HuH-7 (cell line): ENCODE data around the gene MYH6.
"Not testable (repeated sequence)": the region's sequence is repeated elsewhere in the genome, so short reads cannot be mapped to it uniquely, and the experiment has no call there.

Source experiments
- DNase-seq: peaks from one replicate; pipeline ENCODE4 v3.0.0; 2011; ENCODE audit warnings: low spot score

The MYH6 gene

DNA sequence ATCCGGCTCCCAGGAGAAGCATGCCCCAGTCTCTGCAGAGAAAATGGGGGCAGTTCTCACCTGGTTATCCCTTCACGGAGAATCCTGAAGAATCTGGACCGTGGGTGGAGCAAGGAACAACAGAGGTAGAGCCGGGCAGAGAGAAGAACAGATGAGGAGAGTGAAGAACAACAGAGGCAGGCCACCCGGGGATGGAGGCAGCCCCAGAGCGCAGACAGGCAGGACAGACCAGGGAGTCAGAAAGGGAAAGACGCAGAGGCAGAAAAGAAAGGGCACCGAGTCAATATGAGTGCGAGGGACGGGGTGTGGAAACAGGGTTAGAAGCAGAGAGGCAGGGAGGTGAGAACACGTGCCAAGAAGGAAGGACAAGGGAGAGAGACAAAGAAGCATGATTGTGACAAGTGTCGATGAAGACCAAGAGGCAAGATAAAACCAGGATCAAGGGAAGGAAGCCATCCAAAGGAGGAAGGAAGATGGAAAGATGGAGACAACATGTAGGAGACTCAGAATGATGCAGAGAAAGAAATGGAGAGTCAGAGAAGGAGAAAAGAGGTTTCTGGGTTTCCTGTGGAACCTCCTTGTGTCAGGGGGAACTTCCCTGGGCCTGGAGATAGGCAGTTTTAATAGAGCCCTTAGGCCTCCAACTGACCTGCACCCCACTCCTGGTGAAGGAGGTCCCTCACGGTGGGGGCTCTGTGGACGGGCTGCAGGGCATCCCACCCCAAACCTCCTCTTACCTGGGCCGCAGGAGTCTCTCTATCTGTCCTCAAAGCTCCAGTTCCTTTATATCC is at the start of gene MYH6:
Gene MYH6 (minus strand): TSS at position 758 of the 791 bp plus-strand sequence. CDS start 1,050 bp downstream, outside the sequence.
- no peak for DNase-seq

- DNase-seq = not testable (repeated sequence)
These were observed 49.0 kb upstream of the MYH6 start for GRCh38 chr14:23456883-23457586.

DNA sequence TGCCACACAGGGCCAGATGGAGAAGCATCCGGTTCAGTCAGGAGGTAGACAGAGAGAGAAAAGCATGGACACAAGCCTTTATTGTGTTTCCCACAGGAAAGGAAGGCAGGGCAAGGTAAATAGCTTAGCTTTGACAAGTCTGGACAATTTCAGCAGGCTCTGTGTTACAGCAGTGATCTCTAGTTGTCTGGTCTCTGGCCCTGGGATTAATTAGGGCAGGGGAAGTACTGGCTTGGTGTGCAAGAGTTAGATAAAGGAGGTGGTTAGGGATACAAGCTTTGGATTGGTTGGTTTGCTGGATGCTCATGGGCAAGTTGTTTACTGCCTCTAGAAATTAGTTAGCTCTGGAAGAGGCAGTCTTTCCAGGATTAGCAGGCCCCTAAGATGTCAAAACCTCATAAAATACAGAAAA is 46.4 kb upstream of the MYH6 start:
- DNase-seq = no peak

GRCh38 chr14:23452237-23452636 is 44.2 kb upstream of the MYH6 start:
- DNase-seq = no peak

DNA sequence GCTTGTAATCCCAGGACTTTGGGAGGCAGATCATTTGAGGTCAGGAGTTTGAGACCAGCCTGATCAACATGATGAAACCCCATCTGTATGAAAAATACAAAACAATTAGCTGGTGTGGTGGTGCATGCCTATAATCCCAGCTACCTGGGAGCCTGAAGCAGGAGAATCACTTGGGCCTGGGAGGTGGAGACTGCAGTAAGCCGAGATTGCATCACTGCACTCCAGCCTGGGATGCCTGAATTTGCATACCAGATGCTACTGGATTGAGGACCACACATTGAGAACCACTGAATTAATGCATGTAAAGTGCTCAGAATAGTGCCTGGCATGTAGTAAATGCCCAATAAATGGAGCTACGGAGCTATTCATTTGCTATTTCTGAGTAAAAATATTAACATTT is 42.3 kb upstream of the MYH6 start:
- no peak for DNase-seq

DNA sequence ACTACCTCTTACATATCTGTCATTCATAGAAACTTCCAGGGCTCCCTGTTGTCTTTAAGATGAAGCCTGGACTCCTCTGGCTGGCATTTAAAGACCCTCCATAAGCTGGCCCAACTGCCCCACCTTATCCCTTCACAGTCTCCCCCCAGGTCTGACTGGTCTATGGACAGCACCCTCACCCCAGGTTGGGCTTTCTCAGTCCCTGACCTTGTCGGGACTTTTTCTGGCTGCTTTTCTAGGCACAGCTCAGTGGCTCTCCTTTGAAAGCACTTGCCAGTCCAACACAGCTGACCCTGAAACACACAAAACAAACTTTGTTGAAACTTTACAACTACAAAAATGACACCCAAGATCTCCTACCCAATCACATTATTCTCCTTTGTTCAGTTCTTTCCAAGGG is 41.2 kb upstream of the MYH6 start:
- DNase-seq = no peak

GRCh38 chr14:23447361-23448350 is 39.6 kb upstream of the MYH6 start:
- no peak for DNase-seq

DNA sequence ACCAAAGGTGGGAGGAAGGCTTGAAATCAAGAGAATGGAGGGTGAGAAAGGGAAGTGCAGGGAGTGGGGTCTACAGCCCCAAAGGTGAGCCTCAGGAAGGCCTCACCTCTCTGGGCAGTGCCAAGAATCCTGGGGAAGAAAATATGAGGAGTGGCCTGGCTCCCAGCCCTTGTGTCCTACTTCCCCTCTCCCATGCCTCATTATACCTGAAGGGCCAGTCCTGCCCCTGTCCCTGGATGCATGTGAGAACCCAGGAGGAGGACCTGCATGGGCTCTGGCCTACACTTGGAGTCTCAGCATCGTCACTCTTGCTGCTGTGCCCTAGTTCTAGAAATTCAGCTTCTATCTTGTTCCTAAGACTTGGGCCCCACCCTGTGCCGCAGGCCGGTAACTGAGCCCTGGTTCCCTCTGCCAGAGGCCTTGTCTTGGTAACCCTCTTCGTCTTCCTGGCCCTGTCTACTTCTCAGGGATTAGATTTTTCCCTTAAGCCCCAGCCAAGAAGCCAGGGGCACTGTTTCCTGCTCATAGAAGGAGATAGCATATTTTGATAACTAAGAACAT is 38.3 kb upstream of the MYH6 start:
- DNase-seq = no peak

DNA sequence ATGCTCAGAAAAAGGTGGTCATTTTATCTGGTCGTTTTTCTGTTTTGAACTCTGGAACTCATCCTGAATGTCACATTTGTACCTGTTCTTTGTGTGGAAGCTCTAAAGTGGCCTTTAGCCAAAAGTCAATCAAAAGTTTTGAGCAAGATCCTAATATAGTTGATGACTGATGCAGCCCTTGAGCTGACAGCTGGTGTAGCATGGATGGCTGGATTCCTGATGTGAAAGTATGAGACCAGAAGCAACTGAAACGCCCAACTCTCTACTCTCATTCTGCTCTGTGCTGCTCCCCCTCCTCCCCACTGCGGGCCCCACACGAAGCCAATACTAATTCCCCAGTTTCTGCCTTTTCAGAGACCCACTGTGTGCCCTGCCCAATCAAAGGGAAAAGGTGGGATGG is 37.7 kb upstream of the MYH6 start:
- no peak for DNase-seq

GRCh38 chr14:23444314-23444713 is 36.2 kb upstream of the MYH6 start:
- no peak for DNase-seq

- no peak for DNase-seq
These were observed 35.8 kb upstream of the MYH6 start for GRCh38 chr14:23443881-23444280.

DNA sequence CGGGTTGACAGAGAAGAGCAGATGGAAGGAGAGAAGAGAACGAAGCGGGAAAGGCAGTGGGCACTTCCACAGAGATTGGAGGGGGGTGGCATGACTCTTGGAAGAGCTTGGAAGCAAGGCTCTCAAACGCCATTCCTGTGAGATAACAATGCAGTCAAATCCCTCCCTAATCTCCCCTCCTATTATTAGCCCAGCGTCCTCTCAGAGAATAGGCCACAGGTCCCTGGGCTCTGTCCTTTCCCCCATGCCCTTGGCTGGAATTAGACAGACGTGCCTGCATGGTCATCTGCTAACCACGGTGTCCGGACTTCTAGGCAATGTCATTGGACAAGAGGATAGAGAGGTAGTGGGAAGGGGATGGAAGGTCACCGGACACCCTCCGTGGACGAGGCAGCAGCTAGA is 35.3 kb upstream of the MYH6 start:
- DNase-seq = no peak

DNA sequence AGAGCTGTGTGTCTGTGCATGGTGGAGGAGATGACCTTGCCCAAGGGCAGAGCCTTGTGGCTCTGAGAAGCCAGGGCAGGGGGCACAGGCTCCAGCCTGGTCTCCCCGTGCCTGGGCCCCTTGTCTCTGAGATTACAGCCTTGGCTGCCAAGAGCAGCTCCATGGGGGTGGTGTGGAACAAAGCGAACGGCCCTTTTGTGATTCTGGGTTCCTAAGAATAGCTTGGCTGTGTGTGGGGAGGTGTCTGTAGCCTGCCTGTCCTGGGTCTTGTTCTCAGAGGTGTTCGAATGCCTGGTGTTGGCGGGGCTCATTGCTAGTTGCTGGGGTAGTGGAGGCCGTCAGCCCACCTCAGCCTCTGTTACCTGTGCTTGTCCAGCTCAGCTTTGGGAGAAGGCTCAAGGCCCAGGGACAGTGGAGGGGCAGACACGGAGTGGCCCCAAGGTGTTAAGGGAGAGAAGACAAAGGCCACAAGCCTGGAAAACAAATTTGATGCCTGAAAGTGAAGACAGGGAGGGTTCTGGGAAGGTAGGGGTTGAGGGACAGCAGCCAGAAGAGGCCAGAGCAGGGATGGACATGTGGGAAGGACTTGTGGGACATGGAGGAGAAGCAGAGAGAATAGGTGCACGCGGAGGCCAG is 34.8 kb upstream of the MYH6 start:
- DNase-seq = no peak

DNA sequence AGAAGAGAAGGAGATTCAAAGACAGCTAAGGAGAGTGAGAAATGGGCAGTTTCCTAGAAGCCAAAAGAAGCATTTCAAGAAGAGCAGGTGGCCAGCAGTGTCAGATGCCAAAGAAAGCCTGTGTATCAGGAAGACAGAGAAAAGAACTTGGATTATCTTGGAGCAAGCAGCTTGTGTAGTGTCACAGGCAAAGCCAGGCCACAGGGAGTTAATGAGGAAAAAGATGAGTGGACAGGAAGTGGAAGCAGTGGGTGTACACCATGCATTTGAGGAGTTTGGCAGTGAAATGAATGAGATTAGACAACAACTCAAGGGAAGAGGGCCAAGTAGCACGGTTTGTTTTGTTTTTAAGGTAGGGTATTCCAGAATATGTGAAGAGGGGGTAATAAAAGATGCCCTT is 33.0 kb upstream of the MYH6 start:
- no peak for DNase-seq

GRCh38 chr14:23439107-23439835 is 31.2 kb upstream of the MYH6 start:
- no peak for DNase-seq

DNA sequence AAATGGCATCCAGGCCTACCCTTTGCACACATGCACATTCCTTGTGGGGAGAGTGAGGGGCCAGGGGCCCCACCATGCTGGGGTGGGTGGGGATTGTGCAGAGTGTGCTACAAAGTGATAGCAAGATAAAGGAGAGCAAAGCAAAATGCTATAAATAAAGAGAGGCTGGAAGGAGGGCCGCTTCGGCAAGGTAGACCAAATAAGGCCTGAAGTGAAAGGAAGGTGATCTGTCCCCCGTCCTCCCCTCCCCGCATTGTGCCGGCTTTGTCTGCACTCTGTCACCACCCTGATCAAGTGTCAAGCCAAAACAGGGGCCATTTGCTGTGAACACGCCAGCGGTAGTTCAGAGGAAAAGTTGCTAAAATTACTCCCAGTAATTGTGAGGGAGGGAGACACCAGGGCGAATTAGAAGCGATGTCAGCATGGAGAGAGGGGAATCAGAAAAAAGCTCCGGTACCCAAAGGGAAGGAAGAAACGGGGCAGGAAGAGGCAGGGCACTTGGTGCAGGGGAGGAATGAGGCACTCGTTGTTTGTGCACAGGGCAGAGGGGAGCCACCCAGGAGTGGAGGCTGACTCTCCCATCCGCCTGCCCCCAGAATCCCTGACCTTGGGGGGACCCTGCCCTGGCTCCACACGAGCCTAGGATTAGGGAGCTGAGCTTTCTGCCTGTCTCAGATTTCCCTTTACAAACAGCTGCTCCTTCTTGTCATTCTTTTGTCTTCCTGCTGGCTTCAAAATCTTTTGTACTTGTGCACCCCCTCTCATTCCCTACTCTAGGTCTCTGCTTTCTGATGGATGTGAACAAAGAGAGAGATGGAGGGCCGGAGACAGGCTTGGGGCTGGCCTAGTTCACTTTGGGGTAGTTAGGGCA is 30.3 kb upstream of the MYH6 start:
- DNase-seq = no peak

DNA sequence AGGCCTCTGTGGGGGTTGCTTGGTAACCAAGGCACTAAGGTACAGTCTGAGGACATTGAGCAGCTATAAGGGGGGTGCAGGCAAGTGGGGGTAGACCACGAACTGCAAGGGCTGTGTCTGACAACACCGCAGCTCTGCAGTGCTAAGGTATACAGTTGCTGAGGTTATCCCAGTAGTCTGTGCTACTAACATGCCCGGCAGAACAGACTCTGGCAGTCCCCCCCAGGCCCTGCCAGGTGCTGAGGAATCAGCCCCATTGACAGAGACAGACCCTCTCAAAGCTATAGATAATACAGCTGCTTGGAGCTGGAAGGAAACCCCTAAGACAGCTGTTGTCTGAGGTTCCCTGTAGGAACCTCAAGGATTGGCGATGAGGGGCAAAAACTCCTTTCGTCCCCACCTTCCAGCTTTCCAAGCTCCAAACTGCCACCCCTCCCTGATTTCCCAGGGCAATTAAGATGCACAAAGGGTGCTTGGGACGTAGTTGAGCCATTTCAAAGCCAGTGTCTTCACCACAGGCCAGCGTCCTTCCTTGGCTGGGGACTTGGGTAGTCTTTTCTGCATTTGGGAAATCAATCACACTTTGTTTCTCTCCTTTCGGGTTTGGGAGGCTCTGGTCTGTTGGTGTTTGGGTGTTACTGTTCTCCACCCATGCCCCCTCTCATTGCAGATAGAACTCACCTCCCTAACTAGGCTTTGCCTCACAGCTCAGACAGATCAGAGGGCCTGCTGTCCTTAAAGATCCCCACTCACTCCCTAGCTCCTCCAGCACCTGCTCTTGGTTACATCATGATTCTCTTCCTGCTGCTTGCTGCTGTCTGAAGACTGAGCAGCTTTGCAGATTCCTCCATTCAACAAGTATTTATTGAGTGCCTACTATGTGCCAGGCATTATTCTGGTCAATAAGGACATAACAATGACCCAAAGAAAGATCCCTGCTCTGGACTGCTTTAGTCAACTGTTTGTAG is 29.3 kb upstream of the MYH6 start:
- no peak for DNase-seq

- DNase-seq = no peak
These were observed 28.5 kb upstream of the MYH6 start for GRCh38 chr14:23436327-23437132.
